Fibroblast of gingiva (primary cell): ENCODE data around the gene TENM4.

ENCODE experiments used
- DNase-seq: peaks from one replicate; pipeline ENCODE4 v3.0.0-alpha.2; 2011; ENCODE audit warnings: low read depth

Gene TENM4

DNA sequence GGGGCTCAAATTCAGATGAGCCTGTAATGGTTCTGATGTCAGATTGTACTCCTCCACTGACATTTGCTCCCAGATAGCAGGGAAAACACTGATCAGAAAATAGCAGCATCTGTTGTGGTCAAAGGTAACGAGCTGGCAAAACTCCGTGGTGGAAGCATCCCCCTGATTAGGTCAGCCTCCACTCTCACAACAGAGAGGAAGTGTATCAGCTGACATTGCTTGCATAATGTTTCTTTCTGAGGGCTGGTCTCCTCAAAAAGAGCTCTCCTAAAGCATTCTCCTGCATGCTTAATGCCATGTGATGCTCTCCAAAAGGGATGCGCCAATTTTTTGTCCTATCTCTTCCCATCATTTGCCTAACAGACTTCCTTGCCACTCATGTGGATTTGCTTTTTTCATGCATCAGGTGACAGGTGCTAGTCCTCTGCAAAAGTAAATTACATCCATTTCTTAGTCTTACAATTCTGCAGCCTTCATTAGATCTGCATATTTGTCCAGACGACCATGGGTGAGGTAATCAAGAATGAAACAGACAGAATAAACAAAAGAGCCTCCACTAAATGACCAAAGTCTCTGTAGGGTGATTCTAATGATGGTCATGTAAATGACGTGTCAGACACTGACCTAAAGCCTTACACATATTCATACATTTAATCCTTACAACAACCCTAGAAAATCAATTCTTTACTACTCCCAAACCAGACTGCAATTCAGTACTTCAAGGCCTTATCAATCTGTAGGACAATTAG lies 6.4 kb upstream of the TENM4 start:
- DNase-seq: no peak

DNA sequence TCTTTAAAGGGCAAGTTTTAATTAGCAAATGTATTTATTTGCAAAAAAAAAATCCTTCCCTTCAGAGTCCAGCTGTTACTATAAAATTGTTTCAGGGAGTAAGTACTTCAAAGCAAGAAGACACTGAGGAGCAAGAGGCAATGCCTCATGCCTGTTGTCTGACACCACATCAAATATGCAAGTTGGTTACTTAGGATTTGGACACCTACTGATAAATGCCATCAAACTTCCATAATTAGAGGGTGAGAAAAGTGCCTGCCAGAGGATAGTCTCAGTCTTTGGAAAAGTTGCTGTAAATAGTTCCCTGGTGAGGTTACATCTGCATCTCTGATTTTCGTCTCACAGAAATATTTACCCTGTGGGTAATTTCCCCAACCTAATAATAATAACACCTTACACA lies 4.1 kb upstream of the TENM4 start:
- no peak for DNase-seq

DNA sequence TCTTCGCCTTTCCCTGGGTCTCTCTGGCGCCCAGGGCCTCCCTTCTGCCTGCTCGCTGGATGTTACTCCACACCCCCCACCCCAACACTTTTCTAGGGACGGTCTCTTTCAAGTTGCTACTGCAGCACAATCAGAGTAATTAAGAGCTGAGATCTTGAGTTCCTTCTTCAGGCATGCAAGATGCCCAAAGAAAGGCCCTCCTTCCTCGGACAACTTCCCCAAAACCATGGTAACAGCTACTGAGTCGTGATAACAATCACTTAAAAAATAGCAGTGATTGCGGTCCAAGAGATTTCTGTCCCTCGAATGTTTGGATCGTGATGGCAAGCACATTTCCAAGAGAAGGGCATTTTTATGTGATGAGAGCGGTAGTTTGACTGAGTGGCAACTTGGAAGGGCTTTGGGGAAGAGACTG lies 638 bp upstream of the TENM4 start:
- DNase-seq: no peak

DNA sequence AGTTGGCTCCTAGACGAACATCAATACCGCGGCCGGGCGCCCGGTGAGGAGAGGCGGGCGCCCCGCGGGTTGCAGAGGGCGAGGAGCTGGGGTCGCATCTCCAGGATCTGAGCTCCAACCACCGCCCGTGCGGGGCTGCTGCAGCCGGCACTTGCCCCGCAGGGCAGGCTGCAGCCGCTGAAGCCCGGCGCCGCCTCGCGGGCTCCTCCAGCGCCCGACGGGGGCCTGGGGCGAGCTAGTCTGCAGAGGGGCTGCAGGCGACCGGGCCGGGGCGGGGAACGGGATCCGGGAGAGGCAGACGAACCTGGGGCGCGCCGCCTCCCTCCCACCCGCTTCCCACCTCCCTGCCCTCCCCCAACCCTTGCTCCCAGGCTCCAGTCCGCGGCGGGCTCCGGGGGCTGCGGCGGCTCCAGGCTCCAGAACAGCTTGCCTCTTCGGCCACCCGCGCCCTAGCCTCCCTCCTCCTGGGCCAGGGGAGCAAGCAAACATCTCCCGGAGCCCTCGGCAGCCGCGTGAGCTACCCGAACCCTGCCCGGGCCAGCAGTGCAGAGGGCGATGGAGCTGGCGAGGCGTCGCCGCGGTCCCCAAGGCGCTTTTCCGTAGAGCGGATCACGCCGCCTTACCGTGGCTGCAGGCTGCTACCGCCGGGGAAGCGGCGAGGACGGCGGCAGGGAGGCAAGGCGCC lies 802 bp downstream of the TENM4 start:
- DNase-seq: no peak

DNA sequence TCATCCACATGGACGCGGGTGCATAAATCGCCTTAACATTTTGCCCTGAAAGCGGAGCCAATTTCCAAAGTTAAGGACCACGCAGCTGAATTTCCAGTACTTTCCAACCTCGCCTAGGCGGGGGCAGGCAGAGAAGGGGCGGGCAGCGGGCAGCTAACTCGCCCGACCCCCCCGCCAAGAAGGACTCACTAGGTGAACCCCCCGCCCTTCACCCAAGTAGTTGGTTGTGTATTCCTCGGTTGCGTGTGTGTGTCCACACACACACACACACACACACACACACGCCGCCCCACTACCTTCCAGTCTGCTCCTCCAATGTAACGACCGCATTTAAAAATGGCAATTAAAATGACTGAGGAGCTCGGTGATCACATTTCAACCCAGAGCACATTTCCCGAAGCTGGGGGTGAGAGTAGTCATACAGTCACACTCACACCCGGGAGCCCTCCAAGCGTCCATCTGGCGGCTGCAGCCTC lies 1.4 kb downstream of the TENM4 start:
- DNase-seq: no peak

DNA sequence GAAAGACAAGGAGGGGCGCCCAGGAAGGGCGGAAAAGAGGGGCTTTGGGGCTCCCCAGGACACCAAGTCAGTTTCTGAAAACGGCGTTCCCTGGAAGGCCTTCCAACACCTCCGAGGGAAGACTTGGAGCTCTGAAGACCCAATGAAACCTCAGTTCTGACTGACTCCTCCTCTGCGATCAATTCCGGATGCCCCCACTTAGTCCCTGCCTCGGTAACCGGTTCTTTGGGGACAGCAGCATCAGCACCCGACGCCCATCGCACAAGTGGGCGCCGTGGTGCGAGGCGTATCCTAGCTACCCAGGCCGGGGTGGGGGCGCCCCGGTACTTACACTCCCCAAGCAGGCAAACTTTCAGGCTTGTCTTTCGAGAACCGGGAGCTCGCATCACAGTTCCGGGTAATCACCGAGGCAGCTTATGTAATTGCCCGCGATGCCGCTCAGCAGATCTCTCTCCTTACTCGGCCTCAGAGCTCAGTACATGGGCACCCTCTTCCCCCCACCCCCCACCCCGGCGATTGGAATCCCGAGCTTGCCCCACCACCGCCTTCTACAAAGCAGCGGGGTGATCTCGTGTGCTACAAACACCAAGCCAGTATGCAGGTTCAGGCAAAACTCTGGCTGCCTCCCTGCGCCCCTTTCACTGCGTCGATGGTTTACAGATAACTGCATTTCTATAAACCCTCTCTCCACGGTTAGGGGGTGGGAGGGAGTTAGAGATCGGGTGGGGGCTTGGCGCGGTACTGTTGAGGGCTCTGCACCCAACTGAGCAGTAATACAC lies 2.0 kb downstream of the TENM4 start:
- DNase-seq: no peak

DNA sequence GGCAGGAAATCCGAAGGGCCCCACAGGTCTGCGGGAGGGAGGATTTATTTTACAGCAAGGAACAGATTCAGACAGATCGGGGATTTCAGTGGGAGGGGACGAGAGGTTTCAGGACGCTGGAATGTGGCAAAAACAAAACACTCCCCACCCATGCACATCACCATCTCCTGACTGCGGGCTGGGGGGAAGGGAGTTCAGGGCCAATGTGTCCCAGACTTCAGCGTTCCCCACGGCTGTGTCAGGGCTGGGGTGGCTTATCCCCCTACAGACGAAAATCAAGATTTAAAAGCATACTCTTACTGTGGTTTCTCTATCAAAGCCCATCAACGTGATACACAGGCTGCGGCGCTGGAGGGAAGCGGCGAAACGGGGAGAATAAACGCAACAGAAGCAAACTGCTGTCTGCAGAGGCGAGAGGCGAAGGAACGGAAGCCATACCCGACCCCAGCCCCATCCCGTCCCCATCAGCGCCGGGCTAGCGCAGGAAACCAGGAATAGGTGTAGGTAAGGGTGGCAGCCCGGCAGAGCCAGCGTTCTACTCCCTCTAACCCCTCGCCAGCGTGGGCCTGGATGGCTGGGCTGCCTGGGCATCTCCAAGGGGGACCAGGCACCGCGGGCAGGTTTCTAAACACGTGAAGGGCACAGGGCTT lies 2.7 kb downstream of the TENM4 start:
- no peak for DNase-seq

DNA sequence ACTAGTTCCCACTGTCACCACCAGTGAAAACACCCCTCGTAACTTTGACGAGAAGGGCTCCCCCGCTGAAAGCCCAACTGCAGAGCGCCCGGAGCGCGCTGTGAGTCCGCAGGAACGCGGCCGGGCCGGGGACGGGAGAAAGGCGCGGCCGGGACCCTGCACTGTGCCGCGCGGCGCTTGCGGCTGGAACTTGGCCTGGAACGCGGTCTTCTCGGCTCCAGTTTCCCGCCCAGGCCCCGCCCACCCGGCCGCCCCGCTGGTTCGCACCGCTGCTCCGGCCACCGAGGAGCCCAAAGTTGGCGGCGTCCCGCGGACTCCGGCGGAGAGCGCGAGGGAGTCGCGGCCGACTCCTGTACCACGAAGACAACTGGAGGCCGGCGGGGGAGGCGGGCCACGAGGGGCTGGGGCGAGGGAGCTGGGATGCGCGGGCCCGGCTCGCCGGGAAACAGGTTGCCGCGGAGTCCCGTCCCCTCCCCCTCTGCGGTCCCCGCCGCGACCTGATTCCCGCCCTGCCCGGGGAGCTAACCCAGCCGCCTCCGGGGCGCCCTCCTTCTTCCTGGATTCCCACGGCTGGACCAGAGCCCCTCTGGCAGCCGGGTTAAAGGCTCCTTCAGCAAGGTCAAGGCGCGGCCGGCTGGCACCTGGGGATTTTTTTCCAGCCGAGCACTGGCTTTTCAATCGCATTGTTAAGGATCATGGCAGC lies 3.4 kb downstream of the TENM4 start:
- DNase-seq: peak; percentile 27

DNA sequence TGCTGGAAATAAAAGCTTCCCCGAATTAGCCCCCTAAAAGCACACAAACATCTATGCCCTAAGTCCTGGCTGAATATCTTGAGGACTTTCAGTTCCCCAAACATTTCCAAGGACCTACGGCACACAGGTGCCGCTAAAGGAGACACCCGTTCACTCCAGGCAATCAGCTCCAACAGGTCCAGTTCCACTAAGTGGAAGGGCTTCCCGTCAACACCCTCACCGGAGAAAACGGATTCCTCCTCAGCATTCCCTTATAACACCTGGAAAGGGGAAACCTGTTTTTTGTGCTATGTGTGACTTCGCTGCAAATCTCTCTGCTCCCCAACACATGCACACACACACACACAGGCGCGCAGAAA lies 3.9 kb downstream of the TENM4 start:
- no peak for DNase-seq

DNA sequence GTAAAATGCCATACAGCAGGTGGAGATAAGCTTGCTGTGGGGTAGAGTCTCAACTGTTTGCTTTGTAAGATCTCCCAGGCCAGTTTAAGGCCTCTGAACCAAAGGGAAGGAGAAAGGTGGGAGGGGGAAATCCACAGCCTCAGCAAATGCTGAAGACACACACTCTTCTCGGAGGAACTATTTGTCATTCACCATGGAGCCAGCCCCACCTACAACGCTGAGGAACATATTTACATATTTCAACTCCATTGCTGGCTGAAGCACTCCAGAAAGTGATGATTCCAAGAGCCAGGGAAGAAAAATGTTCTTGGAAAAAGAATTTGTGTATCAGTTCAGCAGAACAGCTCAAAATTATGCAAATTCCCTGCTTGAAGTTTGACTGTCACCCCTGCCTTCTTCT lies 6.5 kb downstream of the TENM4 start:
- no peak for DNase-seq

DNA sequence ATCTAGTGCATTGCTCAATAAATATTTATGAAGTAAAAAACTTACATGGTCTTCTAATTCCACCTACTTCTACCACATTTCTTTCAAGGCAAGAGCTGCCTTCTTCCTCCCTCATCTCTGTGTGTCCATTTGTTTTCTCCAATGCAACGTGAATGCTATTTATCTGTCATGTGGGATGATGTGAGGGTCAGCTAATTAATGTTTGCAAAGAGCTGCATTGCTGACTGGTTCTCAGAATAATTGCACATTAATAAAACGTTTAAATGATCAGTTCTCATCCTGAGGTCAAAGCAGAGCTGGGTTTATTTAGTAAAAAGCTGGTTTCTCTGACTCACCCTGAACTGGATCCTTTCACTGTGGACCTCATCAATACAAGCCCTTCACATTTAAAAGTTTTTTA lies 8.7 kb downstream of the TENM4 start:
- no peak for DNase-seq

DNA sequence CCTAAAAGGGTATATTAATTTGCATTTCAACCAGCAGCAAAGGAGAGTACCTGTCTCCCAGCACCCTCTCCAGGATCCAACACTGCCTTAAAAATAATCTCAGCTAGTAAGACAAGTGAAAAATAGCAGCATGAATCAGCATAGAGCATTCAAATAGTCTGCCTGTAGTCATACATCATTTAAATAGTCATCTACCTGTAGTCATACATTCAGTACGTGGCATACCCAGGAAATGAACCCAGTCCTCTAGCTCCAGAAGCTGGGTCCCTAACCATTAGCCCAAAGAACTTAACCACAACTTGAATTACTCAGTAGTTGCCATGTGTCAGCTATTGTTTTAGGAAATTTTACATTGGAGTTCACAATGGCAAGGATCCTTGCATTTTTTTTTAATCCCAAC lies 9.3 kb downstream of the TENM4 start:
- no peak for DNase-seq

DNA sequence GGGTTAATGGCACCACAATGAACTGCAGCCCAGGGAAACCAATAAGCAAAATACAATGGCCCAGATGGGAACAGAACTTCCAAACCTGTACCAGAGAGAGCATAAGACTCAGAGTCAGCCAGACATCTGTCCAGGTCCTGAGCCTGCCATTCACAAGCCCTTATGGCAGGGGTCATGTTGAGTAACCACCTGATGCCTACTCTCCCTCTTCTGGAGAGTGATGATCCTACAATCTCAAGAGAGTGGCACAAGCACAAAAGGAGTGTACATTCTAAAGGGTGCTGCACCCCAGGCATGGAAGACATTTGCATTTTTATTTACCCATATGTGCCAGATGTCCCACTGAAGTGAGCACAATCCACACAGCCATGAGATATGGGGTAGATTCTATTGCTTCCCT lies 10.6 kb downstream of the TENM4 start:
- no peak for DNase-seq

DNA sequence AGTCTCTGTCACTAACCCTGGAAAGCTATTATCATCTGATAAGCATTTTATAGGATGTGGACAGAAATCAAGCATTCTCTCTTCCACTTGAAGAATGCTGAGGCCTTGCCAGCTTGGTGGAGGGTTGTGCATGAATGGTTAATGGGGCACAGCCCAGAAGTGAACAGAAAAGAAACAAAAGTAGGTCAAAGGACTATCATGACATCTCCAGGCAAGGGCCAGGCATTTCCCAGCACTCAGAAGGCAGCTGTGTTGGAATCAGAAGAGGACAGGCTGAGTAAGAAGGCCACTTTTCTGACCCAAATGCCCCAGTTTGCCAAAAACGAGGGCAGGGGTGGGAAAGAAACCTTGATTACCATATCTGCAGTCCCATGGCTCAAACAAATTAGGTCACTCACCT lies 12.4 kb downstream of the TENM4 start:
- peak; percentile 31 for DNase-seq

DNA sequence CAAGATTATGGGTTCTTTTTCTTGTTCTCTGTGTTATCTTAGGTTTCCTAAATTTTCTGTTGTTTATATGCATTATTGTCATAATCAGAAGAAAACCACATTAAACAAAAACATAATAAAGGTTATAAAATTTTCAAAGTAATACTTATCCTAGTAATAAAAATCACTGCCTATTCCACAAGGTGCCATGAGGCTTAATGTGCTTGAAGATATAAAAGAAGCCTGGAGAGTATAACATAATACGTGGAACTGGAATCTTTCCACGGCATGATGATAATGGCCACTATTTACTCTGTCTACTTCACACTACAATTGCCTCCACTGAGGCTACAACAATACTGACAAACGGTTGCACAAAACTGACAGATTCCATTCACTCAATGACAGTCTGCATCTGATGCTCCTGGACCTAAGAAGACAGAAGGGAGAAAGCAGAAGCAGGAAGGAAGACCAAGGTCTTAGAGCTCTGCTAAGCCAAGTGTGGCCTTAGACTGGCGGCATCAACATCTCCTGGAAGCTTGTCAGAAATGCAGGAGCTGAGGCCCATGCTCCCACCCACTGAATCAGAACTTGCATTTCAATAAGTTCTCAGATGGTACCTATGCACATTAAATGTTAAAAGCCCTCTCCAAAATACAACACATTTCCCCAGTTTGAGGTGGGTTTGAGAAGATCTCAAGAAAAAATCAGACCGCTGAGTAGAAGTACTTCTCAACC lies 13.1 kb downstream of the TENM4 start:
- no peak for DNase-seq

DNA sequence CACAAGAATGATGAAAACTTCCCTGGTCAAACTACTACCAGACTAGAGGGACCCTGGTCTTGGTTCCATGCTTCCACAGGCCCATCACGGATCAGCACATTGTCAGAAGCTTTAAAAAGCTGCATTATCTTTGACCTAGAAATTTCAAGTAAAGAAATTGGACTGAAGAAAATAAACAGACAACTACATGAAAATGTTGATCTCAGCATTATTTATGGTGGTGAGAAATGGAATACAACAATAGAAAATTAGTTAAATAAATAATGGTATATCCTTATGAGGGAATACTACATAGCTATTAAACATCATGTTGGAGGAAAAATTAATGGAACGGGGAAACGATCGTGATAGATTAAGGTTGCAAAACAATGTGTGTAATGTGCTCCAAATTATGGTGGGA lies 13.7 kb downstream of the TENM4 start:
- no peak for DNase-seq

DNA sequence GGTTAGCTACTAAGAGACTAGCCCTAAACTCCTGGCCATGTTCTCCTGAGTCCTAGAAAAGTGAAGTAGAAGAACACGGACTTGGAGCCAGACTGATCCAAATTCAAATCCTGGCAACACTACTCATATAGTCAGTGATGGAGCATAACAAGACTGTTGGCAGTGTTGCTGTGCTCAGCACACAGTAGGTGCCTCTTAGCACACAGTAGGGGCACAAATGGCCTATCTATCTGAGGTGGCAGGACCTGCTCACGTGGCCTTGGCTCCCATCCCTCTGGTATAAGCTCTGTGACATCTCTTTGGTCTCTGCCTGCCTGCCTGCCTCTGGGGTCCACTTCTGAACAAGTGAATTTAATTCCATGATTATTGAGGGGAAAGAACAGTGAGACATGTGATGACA lies 15.4 kb downstream of the TENM4 start:
- no peak for DNase-seq

DNA sequence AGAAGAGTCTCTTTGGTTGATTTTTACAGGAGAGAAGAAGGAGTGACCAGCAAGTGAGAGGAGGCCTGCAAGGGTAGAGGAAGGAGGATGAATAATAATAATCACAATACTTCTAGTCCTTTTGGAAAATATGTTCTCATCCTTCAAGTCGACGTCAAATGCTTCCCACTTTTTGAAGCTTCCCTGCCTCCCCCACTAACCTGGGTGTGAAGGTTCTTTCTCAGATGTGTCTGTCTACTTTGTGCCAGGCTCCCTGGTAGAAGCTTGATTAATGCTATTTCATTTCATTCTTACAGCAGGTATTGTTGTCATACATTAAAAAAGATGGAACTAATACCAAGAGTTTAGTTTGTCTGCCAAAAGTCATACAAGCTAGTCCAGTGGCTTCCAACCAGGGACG lies 17.1 kb downstream of the TENM4 start:
- no peak for DNase-seq

DNA sequence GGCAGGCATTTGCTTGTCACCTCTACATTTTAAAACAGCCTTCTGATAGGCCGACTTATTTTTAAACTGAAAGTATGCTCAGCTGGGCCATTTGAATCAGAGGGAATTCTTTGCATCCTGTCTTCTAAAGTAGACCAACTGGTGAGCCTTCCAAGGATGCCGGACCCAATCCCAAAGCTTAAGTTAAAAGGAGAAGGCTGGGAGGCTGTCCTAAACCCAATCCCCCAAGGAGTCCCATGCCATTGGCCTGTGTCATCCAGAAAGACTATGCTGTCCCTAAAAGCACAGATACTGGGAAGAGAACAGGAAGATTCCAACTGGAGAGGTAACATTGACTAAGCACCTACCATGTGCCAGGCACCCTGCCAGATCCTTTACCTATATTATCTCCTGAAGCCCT lies 18.0 kb downstream of the TENM4 start:
- DNase-seq: no peak

DNA sequence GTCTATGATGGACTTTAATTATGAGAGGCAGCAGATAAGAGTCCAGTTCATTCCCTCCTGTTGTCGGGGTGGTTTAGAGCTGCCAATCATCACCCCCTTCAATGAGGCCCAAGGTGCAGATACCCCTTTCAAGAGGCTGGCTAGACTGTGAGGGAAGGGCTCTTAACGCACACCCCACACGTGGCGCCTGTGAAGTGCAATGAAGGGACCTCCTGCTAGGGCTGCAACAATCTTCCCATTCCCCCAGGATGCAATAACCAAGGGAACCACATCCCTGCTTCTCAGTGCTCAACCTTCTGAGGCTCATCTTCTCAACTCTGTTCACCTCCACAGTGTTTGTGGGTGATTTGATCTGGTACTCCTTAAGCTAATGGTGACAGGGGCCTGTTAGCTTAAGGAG lies 19.0 kb downstream of the TENM4 start:
- no peak for DNase-seq

DNA sequence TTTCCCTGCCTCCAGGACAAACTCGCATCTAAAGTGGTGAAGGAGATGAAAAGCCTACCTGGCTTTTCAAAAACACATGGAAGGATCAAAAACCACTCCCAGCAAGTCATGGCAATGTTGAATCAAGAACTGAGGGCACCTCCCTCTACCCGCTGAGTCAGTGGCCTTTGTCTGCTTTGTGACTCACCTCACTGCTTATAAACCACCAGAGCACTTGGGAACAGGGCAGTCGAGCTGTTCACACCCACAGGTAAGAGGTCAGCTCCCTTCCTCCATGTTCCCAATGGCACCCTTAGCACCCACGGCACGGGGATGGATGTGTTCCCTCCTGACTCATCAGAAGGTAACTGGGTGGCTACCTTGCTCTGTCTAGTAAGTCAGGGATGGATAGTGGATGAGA lies 21.7 kb downstream of the TENM4 start:
- no peak for DNase-seq
